Upper lobe of left lung (tissue), 4 donors: Measurements from ENCODE around the gene SHROOM4.

Experiments used
- POLR2AphosphoS5 ChIP-seq, 2 donors: sonication (generic); formaldehyde crosslinking; IDR thresholded peaks; one replicate each; pipeline ENCODE4 v1.5.1; 2017; ENCODE audit warnings: antibody characterized with exemption in 2 of 2
- TF ChIP-seq, protein P1 (sequence below), 6 experiments: fragments of 450-650 bp in 4 of 6; fragments of 200-600 bp in 2 of 6; sonication (generic) in 2 of 6; IDR thresholded peaks; one replicate each; pipeline ENCODE4 v1.5.1; 2016 to 2019; ENCODE audit warnings: antibody characterized with exemption in 6 of 6

DNA sequence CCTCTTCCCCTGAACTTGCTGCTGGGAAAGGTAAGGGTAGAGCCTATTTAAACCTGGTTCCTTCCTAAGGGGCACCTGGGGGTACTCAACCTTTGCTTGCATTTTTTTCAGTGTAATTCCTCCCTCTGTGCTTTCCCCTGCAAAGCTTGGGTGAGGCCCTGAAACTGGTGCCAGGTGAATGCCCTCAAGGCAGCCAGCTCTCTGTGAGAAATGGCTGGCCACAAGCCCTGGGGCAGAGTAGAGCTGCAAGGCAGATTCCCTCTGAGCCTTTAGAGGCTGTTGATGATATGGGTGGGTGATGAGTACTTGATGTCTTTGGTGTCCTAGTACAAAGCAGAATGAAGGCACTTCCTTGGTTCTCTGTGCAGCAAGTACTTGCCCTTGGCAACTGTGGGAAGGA is 217.9 kb downstream of the SHROOM4 start:
- TF ChIP-seq, protein P1, sequence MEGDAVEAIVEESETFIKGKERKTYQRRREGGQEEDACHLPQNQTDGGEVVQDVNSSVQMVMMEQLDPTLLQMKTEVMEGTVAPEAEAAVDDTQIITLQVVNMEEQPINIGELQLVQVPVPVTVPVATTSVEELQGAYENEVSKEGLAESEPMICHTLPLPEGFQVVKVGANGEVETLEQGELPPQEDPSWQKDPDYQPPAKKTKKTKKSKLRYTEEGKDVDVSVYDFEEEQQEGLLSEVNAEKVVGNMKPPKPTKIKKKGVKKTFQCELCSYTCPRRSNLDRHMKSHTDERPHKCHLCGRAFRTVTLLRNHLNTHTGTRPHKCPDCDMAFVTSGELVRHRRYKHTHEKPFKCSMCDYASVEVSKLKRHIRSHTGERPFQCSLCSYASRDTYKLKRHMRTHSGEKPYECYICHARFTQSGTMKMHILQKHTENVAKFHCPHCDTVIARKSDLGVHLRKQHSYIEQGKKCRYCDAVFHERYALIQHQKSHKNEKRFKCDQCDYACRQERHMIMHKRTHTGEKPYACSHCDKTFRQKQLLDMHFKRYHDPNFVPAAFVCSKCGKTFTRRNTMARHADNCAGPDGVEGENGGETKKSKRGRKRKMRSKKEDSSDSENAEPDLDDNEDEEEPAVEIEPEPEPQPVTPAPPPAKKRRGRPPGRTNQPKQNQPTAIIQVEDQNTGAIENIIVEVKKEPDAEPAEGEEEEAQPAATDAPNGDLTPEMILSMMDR (IDR thresholded peaks at IDR 0.05), result no peak
- TF ChIP-seq POLR2AphosphoS5 (IDR thresholded peaks at IDR 0.05), result no peak
